Measurements from ENCODE around the gene SLC6A6. TPM values are rescaled to one million over a fixed set of nuclear protein-coding genes. Genes with fewer than 3 reads are reported as not detected.

The SLC6A6 gene
- total and polyA plus RNA-seq, 2 experiments from 2014 or later: 30.7 to 58.9 TPM

DNA sequence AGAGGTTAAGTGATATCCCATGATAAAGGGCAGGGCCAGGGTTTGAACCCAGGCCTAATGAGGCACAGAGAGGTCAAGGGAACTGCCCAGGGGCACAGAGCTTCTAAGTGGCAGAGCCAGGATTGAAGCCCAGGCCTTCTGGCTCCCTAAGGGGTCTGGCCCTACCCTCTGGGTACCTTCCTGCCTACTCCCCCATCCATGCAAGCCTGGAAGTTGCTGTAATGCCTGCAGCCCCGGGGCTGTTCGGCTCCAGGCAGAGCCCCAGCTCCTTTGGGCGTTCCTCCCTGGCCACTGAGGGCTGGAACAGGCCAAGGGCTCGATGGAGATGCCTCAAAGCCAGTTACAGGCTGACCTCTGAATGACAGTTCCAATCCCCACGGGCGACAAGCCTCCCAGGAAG is 133.2 kb downstream of the SLC6A6 start:
- Histone ChIP-seq H3K4me2 (no peak overlapping the region), H3K4me3 (no peak overlapping the region), H4K20me1 (ENCODE audit: insufficient read depth, poor library complexity, severe bottlenecking) (no peaks in the 10 kb centered on the region)

DNA sequence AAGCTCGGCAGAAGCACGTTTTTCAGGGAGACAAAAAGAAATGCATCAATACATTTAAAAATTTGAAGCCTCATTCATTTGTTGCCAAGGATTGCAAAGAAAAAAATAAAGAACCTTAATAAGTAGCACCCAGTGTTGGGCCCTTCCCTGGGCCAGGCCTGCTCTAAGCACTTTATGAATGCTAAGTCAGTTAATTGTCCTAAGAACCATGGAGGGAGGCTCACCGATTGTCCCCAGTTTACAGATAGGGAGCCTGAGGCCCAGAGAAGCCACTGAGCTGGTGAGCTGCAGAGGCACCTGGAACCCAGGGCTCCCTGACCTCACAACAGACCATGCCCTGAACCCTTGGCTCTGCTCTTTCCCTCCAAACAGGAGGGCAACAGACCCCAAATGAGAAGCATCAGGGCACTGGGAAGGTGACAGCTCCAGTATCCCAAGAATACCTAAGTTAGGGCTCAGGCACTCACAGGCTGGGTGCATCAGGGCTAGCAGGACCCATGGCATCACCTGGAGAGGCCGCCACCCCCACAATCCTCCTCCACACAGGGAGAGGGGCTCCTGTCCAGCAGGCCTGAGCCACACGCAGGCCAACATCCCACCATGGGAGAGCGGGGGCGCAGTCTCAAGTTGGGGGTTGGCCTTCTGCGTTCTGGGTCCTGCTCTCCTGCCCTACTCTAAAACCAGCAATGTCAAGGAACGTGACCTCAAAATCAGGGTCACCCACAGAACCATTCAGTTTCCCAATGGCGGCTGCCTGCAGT is 133.8 kb downstream of the SLC6A6 start:
- WGBS (ENCODE audit: low lambda C conversion rate, missing lambda C conversion rate): 88% methylated on average over 10 of the region's 10 CpGs
- Histone ChIP-seq H3K4me2 (no peak overlapping the region), H3K4me1 (ENCODE audit: insufficient read depth) (peaks cover 3% of the 10 kb centered on the region)

More for the DNA sequence above, 133.2 kb downstream of the SLC6A6 start:
- Histone ChIP-seq H3K9me2 (replicated peaks; ENCODE audit: insufficient read depth) (no peaks in the 10 kb centered on the region), H3K4me1 (ENCODE audit: insufficient read depth) (peaks cover 3% of the 10 kb centered on the region), H2AFZ (no peak overlapping the region), H3K27ac (no peak overlapping the region), H3K27me3 (no peaks in the 10 kb centered on the region), H3K36me3 (replicated peaks; ENCODE audit: insufficient read depth, low read depth) (no peaks in the 10 kb centered on the region), H3K9me3 (ENCODE audit: low read depth) (no peaks in the 10 kb centered on the region), H3K79me2 (no peaks in the 10 kb centered on the region)
- DNase-seq (ENCODE audit: low spot score): no peak
- 72% methylated on average over 6 of the region's 6 CpGs for WGBS (ENCODE audit: low lambda C conversion rate, missing lambda C conversion rate)
- TF ChIP-seq, protein P1, sequence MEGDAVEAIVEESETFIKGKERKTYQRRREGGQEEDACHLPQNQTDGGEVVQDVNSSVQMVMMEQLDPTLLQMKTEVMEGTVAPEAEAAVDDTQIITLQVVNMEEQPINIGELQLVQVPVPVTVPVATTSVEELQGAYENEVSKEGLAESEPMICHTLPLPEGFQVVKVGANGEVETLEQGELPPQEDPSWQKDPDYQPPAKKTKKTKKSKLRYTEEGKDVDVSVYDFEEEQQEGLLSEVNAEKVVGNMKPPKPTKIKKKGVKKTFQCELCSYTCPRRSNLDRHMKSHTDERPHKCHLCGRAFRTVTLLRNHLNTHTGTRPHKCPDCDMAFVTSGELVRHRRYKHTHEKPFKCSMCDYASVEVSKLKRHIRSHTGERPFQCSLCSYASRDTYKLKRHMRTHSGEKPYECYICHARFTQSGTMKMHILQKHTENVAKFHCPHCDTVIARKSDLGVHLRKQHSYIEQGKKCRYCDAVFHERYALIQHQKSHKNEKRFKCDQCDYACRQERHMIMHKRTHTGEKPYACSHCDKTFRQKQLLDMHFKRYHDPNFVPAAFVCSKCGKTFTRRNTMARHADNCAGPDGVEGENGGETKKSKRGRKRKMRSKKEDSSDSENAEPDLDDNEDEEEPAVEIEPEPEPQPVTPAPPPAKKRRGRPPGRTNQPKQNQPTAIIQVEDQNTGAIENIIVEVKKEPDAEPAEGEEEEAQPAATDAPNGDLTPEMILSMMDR (IDR thresholded peaks at IDR 0.05; ENCODE audit: poor library complexity): no peak
- TF ChIP-seq EZH2 (IDR thresholded peaks at IDR 0.05; ENCODE audit: borderline replicate concordance) (no peak), EZH2phosphoT487 (IDR thresholded peaks at IDR 0.05; ENCODE audit: low read depth, severe bottlenecking, unreplicated experiment) (no peak)

DNA sequence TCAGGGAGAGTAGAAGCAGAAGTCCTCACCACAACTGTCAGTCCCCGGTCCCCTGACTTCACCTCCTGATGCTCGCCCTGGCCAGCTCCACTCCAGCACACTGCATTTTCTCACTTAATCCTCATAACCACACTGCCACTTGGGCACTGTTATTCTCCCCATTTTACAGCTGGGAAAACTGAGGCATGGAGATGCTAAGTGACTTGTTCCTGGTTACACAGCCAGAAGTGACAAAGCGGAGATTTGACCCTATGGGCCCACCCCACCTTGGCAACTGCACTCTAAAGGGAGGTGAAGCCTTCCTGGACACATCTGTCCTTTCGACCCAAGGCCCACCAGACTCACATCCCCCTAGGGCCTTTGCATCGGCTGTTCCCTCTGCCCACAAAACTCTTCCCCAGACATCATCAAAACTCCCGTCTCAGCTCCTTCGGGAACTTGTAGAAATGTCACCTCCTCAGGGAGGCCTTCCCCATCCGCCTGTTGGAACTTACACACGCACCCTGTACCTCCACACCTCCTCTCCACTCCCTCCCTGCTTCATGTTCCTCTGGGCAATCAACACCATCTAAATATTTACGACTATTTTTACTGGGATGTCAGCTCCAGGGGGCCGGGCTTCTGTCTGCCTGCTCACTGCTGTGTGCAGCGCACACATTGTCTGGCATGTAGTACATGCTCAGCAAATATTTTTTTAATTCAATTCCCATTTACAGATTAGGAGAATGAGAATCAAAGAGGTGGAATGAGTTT is 134.6 kb downstream of the SLC6A6 start:
- no peak for TF ChIP-seq EZH2 (IDR thresholded peaks at IDR 0.05; ENCODE audit: borderline replicate concordance)
- no peak for TF ChIP-seq EZH2phosphoT487 (IDR thresholded peaks at IDR 0.05; ENCODE audit: low read depth, severe bottlenecking, unreplicated experiment)
- TF ChIP-seq, protein P1 (IDR thresholded peaks at IDR 0.05; ENCODE audit: poor library complexity): no peak
- Histone ChIP-seq H3K27ac (no peak overlapping the region), H3K36me3 (replicated peaks; ENCODE audit: insufficient read depth, low read depth) (no peaks in the 10 kb centered on the region), H4K20me1 (ENCODE audit: insufficient read depth, poor library complexity, severe bottlenecking) (no peaks in the 10 kb centered on the region), H3K4me2 (no peak overlapping the region), H3K9me3 (ENCODE audit: low read depth) (no peaks in the 10 kb centered on the region), H3K4me1 (ENCODE audit: insufficient read depth) (peaks cover 3% of the 10 kb centered on the region), H3K4me3 (no peak overlapping the region), H3K79me2 (no peaks in the 10 kb centered on the region), H3K27me3 (no peaks in the 10 kb centered on the region), H2AFZ (no peak overlapping the region), H3K9me2 (replicated peaks; ENCODE audit: insufficient read depth) (no peaks in the 10 kb centered on the region)
- WGBS (ENCODE audit: low lambda C conversion rate, missing lambda C conversion rate): 91% methylated on average over 12 of the region's 12 CpGs
- DNase-seq (ENCODE audit: low spot score): no peak

More for the DNA sequence above, 133.8 kb downstream of the SLC6A6 start:
- H3K9me2 ChIP-seq (replicated peaks; ENCODE audit: insufficient read depth): no peaks in the 10 kb centered on the region
- no peaks in the 10 kb centered on the region for H4K20me1 ChIP-seq (ENCODE audit: insufficient read depth, poor library complexity, severe bottlenecking)
- no peaks in the 10 kb centered on the region for H3K79me2 ChIP-seq
- TF ChIP-seq EZH2 (IDR thresholded peaks at IDR 0.05; ENCODE audit: borderline replicate concordance): no peak
- TF ChIP-seq EZH2phosphoT487 (IDR thresholded peaks at IDR 0.05; ENCODE audit: low read depth, severe bottlenecking, unreplicated experiment): no peak
- TF ChIP-seq, protein P1 (IDR thresholded peaks at IDR 0.05; ENCODE audit: poor library complexity): no peak
- H3K27ac ChIP-seq: no peak overlapping the region
- H3K4me3 ChIP-seq: no peak overlapping the region
- DNase-seq (ENCODE audit: low spot score): no peak
- no peak overlapping the region for H2AFZ ChIP-seq
- no peaks in the 10 kb centered on the region for H3K9me3 ChIP-seq (ENCODE audit: low read depth)
- H3K27me3 ChIP-seq: no peaks in the 10 kb centered on the region
- no peaks in the 10 kb centered on the region for H3K36me3 ChIP-seq (replicated peaks; ENCODE audit: insufficient read depth, low read depth)

Measured in hepatocyte (in vitro differentiated cells).